Measurements from ENCODE around the gene RNASEH1. TPM values are rescaled to one million over a fixed set of nuclear protein-coding genes. Genes with fewer than 3 reads are reported as not detected.
A peak's percentile ranks its signal among the peaks of the same experiment; 100 is the strongest.

The RNASEH1 gene
- total RNA-seq, 1 donor = 42.7 TPM

DNA sequence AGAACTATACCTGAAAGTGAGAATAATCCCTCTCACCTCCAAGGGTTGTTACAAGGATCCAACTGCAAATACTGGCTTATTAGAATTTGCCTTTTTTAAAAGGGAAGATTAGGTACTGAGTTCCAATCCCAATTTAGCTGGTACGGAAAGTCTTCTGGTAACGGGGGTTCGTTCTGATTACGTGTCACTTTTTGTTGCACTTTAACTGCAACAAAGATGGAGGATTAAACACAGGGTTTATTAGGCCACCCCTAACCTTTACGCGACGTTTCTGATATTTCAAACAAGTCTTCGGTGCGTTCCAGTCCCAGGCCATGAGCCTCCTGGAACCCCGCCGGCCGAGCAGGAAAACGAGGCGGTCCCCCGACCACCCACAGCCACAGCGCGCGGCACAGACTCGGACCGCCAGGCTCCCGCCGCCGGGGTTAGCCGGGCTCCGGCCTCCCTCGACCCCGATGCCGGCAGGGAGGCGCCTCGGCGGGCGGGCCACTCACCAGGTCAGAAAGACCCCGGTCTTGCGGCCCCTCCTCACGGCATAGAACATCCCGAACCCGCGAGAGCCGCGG, 411 bp downstream of the RNASEH1 start:
- TF ChIP-seq, protein P1, sequence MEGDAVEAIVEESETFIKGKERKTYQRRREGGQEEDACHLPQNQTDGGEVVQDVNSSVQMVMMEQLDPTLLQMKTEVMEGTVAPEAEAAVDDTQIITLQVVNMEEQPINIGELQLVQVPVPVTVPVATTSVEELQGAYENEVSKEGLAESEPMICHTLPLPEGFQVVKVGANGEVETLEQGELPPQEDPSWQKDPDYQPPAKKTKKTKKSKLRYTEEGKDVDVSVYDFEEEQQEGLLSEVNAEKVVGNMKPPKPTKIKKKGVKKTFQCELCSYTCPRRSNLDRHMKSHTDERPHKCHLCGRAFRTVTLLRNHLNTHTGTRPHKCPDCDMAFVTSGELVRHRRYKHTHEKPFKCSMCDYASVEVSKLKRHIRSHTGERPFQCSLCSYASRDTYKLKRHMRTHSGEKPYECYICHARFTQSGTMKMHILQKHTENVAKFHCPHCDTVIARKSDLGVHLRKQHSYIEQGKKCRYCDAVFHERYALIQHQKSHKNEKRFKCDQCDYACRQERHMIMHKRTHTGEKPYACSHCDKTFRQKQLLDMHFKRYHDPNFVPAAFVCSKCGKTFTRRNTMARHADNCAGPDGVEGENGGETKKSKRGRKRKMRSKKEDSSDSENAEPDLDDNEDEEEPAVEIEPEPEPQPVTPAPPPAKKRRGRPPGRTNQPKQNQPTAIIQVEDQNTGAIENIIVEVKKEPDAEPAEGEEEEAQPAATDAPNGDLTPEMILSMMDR (IDR thresholded peaks at IDR 0.05; ENCODE audit: insufficient read depth, low read depth, low read length) = no peak
- H3K4me3 ChIP-seq (ENCODE audit: low read depth, low read length) = peak overlapping the region; percentile 91
- no peak for DNase-seq (ENCODE audit: low read depth)

DNA sequence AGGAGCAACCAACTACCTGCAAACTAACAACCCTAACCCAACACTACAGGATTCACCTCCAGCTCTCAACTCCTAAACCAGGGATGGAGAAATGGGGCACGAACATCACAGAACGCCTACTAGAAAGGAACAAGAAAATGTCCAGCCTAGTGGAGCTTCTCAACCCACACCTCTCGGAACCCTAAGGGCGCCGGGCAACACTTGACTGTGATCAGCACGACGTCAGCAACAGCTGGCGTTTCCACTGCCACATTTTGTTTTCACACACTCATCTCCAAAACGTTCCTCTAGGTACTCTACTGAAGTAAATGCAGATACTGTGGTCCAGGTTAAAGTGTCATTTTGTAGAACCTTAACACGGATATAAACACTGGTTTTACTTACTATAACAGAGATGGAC, 4.2 kb downstream of the RNASEH1 start:
- DNase-seq (ENCODE audit: low read depth) = no peak
- H3K4me3 ChIP-seq (ENCODE audit: low read depth, low read length) = no peak overlapping the region
- TF ChIP-seq, protein P1 (IDR thresholded peaks at IDR 0.05; ENCODE audit: insufficient read depth, low read depth, low read length) = no peak

DNA sequence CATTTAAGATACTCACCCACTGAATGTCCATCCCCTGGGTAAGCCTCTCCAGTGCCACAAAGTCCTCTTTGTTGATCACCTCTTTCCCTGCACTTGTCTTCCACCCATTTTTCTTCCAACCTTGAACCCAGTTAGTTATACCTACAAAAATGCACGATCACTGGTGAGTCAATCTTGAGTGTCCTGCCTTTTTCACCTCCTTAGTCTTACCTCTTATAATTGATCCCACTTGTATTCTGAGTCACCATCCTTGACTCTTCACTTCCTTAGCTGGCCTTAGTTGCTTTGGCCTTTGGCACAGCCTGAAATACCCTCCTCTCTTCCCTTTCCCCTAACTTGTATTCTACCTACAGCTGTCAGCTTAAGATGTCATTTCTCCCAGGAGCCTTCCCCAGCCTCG, 10.2 kb downstream of the RNASEH1 start:
- no peak for DNase-seq (ENCODE audit: low read depth)
- TF ChIP-seq, protein P1 (IDR thresholded peaks at IDR 0.05; ENCODE audit: insufficient read depth, low read depth, low read length) = no peak
- H3K4me3 ChIP-seq (ENCODE audit: low read depth, low read length) = no peak overlapping the region

DNA sequence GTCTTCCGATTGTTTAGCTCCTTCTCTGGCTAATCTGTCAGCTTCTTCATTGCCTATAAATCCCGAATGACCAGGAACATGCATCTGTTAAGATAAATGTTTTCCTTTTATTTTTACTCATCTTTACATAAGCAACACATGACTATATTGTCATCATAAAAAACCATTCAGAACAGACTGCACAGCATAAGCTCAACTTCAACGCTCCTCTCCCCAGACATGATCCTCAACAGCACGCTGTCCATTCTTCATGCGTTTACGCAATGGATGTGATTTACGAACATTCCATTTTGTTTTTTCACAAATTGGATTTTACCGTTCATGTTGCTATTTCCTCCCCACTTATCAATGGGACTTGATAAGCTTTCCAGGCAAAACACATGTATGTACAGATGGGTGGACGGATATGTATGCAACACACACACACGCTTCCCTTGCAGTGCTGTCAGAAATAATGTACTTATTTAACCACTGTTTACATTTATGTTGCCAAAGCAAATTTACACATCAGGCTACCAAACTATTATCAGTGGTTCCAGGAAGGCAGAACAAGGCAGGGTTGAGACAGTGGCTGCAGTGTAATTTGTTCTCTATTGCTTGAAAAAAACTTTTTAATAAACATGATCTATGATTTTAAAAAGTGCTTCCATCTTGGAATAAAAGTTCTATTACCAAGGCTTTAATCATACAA, 12.2 kb downstream of the RNASEH1 start:
- H3K4me3 ChIP-seq (ENCODE audit: low read depth, low read length) = no peak overlapping the region
- TF ChIP-seq, protein P1 (IDR thresholded peaks at IDR 0.05; ENCODE audit: insufficient read depth, low read depth, low read length) = no peak
- DNase-seq (ENCODE audit: low read depth) = peak; percentile 64

DNA sequence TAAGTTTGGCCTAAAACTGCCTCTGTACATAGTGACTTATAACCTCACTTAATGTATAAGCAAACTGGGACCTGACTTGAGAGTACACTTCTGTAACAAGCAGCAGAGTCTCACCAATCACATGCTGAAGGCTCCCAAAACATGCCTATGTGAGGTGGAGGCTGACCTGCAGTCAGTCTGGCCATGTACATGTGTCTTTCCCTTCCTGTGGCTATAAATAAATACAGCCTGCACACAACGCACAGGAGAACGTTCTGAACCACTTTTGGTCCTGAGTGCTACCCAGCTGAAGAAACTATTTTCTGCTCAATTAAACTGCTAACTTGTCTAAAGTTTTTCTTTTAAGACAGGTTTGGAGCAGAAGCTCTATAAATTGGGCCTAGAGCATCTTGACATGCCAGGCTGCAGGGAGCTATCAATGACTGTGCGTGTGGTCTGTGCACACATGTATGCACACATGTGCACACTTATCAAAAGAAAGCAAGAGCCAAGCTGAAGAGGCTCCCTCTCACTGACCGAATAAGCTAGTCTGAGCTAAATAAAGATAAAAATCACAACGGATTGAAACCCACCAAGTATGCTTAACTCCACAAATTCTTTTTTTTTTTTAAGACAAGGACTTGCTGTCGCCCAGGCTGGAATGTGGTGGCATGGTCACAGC, 15.0 kb downstream of the RNASEH1 start:
- no peak for DNase-seq (ENCODE audit: low read depth)
- TF ChIP-seq, protein P1 (IDR thresholded peaks at IDR 0.05; ENCODE audit: insufficient read depth, low read depth, low read length) = no peak
- no peak overlapping the region for H3K4me3 ChIP-seq (ENCODE audit: low read depth, low read length)

DNA sequence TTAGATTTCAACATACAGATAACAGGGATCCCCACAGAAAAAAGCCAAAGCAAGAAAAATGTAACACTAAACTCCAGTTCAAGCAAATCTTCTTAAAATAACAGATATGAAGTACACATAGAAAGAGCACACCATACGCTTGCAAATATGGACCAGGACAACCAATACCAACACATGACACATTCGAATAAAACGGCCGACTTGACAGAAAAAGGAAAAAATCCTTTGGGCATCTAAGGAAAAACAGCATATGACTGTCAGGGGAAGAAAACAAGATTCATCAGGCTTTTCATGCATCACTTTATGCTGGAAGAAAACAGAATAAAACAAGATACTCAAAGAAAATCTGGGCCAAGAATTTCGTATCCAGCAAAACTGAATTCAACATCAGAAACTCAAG, 16.0 kb downstream of the RNASEH1 start:
- TF ChIP-seq, protein P1 (IDR thresholded peaks at IDR 0.05; ENCODE audit: insufficient read depth, low read depth, low read length) = no peak
- H3K4me3 ChIP-seq (ENCODE audit: low read depth, low read length) = no peak overlapping the region
- DNase-seq (ENCODE audit: low read depth) = no peak

Measured in fibroblast of villous mesenchyme (primary cell).